Subcutaneous adipose tissue (tissue), 4 donors: Measurements from ENCODE around the gene ATP8A2. TPM values are rescaled to one million over a fixed set of nuclear protein-coding genes. Genes with fewer than 3 reads are reported as not detected.

Experiments
- CTCF ChIP-seq: fragments of 450-650 bp; IDR thresholded peaks from one replicate; pipeline ENCODE4 v1.5.1; 2016; ENCODE audit warnings: low read depth, mild to moderate bottlenecking, control low read depth, antibody characterized with exemption, moderate library complexity
- total RNA-seq, 4 donors: library from RNA; depleted of rRNA; stranded (reverse); fragments of >200 nt; gene quantifications; one replicate each; pipeline ENCODE4 v1.1.0, GENCODE V29; 2016

Gene ATP8A2
- total RNA-seq, 4 donors from 2014 or later: under 0.01 to 0.17 TPM; not detected in 2

- TF ChIP-seq CTCF: no peak
These were observed 318.8 kb downstream of the ATP8A2 start for GRCh38 chr13:25690582-25690981.

GRCh38 chr13:25691654-25692053 is 319.9 kb downstream of the ATP8A2 start:
- TF ChIP-seq CTCF: no peak

- no peak for TF ChIP-seq CTCF
These were observed 320.3 kb downstream of the ATP8A2 start for GRCh38 chr13:25692099-25692498.

GRCh38 chr13:25699056-25699455 is 327.3 kb downstream of the ATP8A2 start:
- no peak for TF ChIP-seq CTCF

- no peak for TF ChIP-seq CTCF
These were observed 327.8 kb downstream of the ATP8A2 start for GRCh38 chr13:25699600-25699999.

GRCh38 chr13:25701304-25701703 is 329.5 kb downstream of the ATP8A2 start:
- TF ChIP-seq CTCF: no peak

- no peak for TF ChIP-seq CTCF
These were observed 330.6 kb downstream of the ATP8A2 start for GRCh38 chr13:25702386-25702785.

GRCh38 chr13:25707726-25708125 is 336.0 kb downstream of the ATP8A2 start:
- TF ChIP-seq CTCF: no peak
